Activated CD8-positive, alpha-beta T cell treated with anti-CD3 and anti-CD28 coated beads, Interleukin-2, amount 10 ng/mL, durations not matched to agents 7 days and 5 days (primary cell): ENCODE results near the gene EPYC. TPM values are rescaled to one million over a fixed set of nuclear protein-coding genes. Genes with fewer than 3 reads are reported as not detected.

Source experiments
- ATAC-seq: fragments of 150-1000 bp; cut with Tn5 transposase; one replicate; pipeline ENCODE4 v1.10.0; 2021; ENCODE audit warnings: moderate library complexity
- CTCF ChIA-PET: fragments of 350-600 bp; sonication (Branson Sonifier 250); formaldehyde crosslinking; loops from one replicate; lab custom pipeline; 2021; ENCODE audit warnings: antibody characterized with exemption; lab: Charles Lee
- POLR2A ChIA-PET: fragments of 350-600 bp; sonication (Branson Sonifier 250); formaldehyde crosslinking; loops from one replicate; lab custom pipeline; 2021; ENCODE audit warnings: antibody characterized with exemption; lab: Charles Lee
- DNase-seq: peaks from one replicate; pipeline ENCODE4 v3.0.0-alpha.2; 2020
- H3K27ac Mint-ChIP-seq: one replicate; pipeline ENCODE4 v1.8.0; 2021; ENCODE audit warnings: mild to moderate bottlenecking, mixed read lengths
- H3K27me3 Mint-ChIP-seq: one replicate; pipeline ENCODE4 v1.8.0; 2021; ENCODE audit warnings: low read depth, mixed read lengths
- H3K36me3 Mint-ChIP-seq: one replicate; pipeline ENCODE4 v1.8.0; 2021; ENCODE audit warnings: low read depth, mixed read lengths
- H3K4me1 Mint-ChIP-seq: one replicate; pipeline ENCODE4 v1.8.0; 2021; ENCODE audit warnings: low read depth, mixed read lengths
- H3K4me3 Mint-ChIP-seq: one replicate; pipeline ENCODE4 v1.8.0; 2021; ENCODE audit warnings: mild to moderate bottlenecking, mixed read lengths
- H3K9me3 Mint-ChIP-seq: one replicate; pipeline ENCODE4 v1.8.0; 2022; ENCODE audit warnings: mixed read lengths; ENCODE audit not compliant: insufficient read depth
- total RNA-seq, 2 experiments: library from RNA; stranded (reverse); gene quantifications; one replicate each; pipeline ENCODE4 v1.2.3, GENCODE V29; 2021

EPYC gene
- total RNA-seq, 2 experiments from 2014 or later = not detected

DNA sequence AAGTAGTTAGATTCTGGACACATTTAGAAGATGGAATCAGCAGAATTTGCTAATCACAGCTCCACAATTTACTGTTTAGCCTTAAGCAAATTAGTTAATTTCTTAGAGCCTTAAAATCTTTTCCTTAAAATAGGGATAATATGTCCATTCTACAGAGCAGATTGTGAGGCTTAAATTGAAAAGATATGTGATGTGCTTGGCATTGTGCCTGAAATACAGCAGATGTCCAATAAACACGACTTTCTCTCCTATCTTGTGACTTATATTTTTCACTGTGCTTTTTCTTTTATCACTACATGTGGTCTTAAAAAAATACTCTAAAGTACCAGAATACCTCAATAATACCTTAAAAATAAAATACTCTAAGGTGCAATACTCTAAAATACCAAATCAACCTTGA, 80.4 kb downstream of the EPYC start:
- Mint-ChIP-seq H3K27ac (no peak overlapping the region), H3K36me3 (no peaks in the 10 kb centered on the region), H3K27me3 (no peaks in the 10 kb centered on the region), H3K4me3 (no peak overlapping the region), H3K9me3 (no peaks in the 10 kb centered on the region), H3K4me1 (no peaks in the 10 kb centered on the region)
- ChIA-PET POLR2A (no interaction called here), CTCF (no interaction called here)
- DNase-seq (no peak), ATAC-seq (no peak)

DNA sequence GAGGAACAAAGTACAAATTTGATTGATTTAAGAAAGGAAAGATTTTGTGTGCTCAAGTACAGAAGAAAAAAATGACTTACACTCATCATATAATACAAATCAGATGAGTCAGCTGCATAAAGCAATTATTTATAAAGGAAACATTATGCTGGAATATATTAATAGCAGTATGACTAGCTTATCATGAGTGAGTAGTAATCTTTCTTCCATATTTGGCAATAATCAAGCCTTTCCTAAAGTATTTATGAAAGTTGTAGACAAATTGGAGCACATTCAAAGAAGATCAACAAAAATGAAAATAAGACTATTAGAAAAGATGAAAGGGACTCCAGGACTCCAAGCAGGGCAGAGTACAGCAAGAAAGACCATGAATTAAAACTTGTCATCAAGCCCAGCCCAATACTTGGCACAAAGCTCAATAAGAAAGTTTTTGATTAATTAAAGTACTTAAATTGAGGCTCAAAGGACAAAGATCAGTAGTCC, 82.6 kb downstream of the EPYC start:
- Mint-ChIP-seq H3K9me3 (no peaks in the 10 kb centered on the region), H3K4me3 (no peak overlapping the region), H3K27ac (no peak overlapping the region), H3K4me1 (no peaks in the 10 kb centered on the region), H3K36me3 (no peaks in the 10 kb centered on the region), H3K27me3 (no peaks in the 10 kb centered on the region)
- ATAC-seq (no peak), DNase-seq (no peak)
- CTCF ChIA-PET = no interaction called here
- POLR2A ChIA-PET = no interaction called here

DNA sequence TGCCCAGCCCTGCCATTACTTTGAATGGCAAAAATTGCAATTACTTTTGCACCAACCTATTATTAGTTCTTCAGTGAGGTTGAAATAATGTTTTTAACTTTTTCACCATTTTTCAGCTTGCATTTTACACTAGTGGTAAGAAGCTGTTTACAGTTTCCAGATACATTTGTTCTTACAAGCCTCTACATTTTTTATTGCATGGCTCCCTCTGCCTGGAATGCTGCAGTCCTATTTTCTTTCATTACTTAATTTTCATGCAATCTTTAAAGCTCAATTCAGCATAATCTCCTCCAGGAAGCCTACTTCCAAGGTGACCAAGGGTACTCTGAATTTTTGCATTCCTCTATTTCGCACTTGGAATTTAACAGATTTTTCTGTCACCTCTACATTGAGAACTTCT, 83.2 kb downstream of the EPYC start:
- ChIA-PET POLR2A (no interaction called here), CTCF (no interaction called here)
- DNase-seq (no peak), ATAC-seq (no peak)
- Mint-ChIP-seq H3K36me3 (no peaks in the 10 kb centered on the region), H3K27me3 (no peaks in the 10 kb centered on the region), H3K9me3 (no peaks in the 10 kb centered on the region), H3K4me1 (no peaks in the 10 kb centered on the region), H3K27ac (no peak overlapping the region), H3K4me3 (no peak overlapping the region)

DNA sequence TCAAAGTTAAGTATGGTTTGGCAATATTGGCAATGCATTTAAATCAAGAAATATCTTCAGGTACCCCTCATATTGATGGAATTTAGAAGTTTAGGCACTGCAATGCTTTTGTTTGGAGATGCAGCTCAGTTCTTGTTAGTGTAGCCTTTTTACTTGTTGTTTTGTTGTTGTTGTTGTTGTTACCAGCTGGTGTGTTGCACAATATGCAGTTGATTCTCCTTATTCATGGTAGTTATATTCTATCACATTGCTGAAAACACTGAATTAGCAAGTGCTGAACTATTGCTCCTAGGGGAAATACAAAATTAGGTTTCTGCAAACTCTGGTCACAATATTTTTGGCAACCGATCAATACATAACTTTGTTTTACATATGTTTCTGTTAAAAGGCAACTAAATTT, 84.5 kb downstream of the EPYC start:
- no peak overlapping the region for H3K27ac Mint-ChIP-seq
- ATAC-seq (no peak), DNase-seq (no peak)
- H3K36me3 Mint-ChIP-seq = no peaks in the 10 kb centered on the region
- H3K4me3 Mint-ChIP-seq = no peak overlapping the region
- CTCF ChIA-PET = no interaction called here
- H3K27me3 Mint-ChIP-seq = no peaks in the 10 kb centered on the region
- H3K4me1 Mint-ChIP-seq = no peaks in the 10 kb centered on the region
- H3K9me3 Mint-ChIP-seq = no peaks in the 10 kb centered on the region
- POLR2A ChIA-PET = no interaction called here

DNA sequence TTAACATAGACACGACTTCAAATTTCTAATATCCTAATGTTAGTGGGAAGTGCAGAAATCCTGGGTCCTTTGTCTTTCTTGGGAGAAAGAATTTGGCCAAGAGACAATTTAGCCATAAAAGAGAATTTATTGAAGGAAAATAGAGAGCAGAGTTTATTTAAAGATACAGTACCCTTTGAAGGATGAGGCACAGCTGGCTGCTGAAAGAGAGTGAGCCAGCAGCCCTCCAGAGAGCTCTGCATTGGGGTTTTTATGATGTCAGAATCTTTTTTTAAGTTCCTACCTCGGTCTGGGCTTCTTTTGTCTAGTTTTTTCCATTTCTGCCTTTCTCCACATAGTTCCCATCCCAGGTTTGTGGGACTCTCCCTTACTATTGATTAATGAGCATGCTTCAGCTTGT, 87.3 kb downstream of the EPYC start:
- Mint-ChIP-seq H3K27me3 (no peaks in the 10 kb centered on the region), H3K9me3 (no peaks in the 10 kb centered on the region), H3K4me3 (no peak overlapping the region), H3K4me1 (no peaks in the 10 kb centered on the region), H3K36me3 (no peaks in the 10 kb centered on the region), H3K27ac (no peak overlapping the region)
- no peak for DNase-seq
- ATAC-seq = no peak
- ChIA-PET CTCF (no interaction called here), POLR2A (no interaction called here)

DNA sequence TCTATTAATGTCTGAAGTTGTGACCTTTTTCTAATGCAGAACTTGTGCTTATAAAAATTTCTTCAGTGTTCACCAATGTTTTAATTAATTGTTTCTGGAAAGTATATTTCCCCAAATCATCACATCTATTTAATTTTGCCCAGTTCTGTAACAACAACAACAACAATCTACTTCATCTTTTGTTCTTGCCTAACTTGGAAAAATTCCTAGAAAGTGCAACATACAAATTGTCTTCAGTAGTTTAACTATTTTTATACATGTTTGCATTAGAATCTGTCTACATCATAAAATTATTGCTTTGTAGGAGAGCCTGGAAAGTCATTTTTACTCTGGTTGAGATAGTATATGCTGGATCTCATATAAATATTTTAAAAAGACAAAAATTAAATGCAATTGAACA, 88.3 kb downstream of the EPYC start:
- no peak for DNase-seq
- Mint-ChIP-seq H3K36me3 (no peaks in the 10 kb centered on the region), H3K27me3 (no peaks in the 10 kb centered on the region), H3K27ac (no peak overlapping the region), H3K9me3 (no peaks in the 10 kb centered on the region), H3K4me1 (no peaks in the 10 kb centered on the region), H3K4me3 (no peak overlapping the region)
- CTCF ChIA-PET = no interaction called here
- ATAC-seq = no peak
- POLR2A ChIA-PET = no interaction called here

DNA sequence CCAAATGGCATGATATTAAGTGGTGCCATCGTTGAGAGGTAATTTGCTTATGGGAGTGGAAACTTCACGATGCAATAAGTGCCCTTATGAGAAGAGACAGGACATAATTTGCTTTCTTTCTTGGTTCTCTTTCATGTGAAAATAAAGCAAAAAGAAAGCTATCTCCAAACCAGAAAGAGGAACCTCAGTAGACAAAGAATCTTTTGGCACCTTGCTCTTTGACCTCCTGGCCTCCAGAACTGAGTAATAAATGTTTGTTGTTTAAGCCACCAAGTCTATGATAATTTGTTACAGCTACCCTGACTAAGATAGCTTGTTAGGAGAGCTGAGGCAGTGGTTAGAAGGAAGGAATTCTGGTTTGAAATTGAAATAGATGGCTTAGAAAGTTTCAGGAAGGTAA, 89.4 kb downstream of the EPYC start:
- Mint-ChIP-seq H3K4me1 (no peaks in the 10 kb centered on the region), H3K4me3 (no peak overlapping the region), H3K9me3 (no peaks in the 10 kb centered on the region), H3K27ac (no peak overlapping the region), H3K36me3 (no peaks in the 10 kb centered on the region), H3K27me3 (no peaks in the 10 kb centered on the region)
- no peak for DNase-seq
- CTCF ChIA-PET = no interaction called here
- no peak for ATAC-seq
- POLR2A ChIA-PET = no interaction called here

Other genes starting within 250 kb of the EPYC start
- not detected for gene CCER1, start 49.8 kb downstream of the EPYC start, total RNA-seq
- not detected for gene KERA, start 53.1 kb upstream of the EPYC start, total RNA-seq
- not detected for gene LUM, start 106.5 kb upstream of the EPYC start, total RNA-seq
- not detected for gene DCN, start 177.8 kb upstream of the EPYC start, total RNA-seq